OCI-LY7 (cell line): ENCODE measurements around the gene AARS2. TPM values are rescaled to one million over a fixed set of nuclear protein-coding genes. Genes with fewer than 3 reads are reported as not detected.

Source experiments
- BruUV-seq: library from RNA; stranded (reverse); fragments of 400-500 nt; replicated peaks from 2 replicates; lab custom pipeline; 2021; lab: Mats Ljungman, UMichigan
- CTCF ChIA-PET: fragments of 300-600 bp; sonication (Branson Sonifier 250); formaldehyde crosslinking; loops from one replicate; lab custom pipeline; 2022; ENCODE audit warnings: antibody characterized with exemption; ENCODE audit not compliant: unreplicated experiment; lab: Charles Lee
- POLR2A ChIA-PET: fragments of 300-600 bp; sonication (Branson Sonifier 250); formaldehyde crosslinking; loops from one replicate; lab custom pipeline; 2022; ENCODE audit warnings: antibody characterized with exemption; lab: Charles Lee
- DNase-seq: peaks from one replicate; pipeline ENCODE4 v3.0.0-alpha.2; 2015; ENCODE audit warnings: low spot score
- H2AFZ ChIP-seq: fragments of 200-600 bp; sonication (generic), shearing (Covaris generic); 2 replicates; pipeline ENCODE4 v1.6.1; 2014; ENCODE audit warnings: mild to moderate bottlenecking, antibody characterized with exemption, low read length, moderate library complexity
- H3K27ac ChIP-seq: fragments of 200-600 bp; sonication (generic); 2 replicates; pipeline ENCODE4 v1.5.1; 2014; ENCODE audit warnings: mixed run types, low read depth, mild to moderate bottlenecking, moderate library complexity, low read length, inconsistent platforms; ENCODE audit not compliant: poor library complexity, severe bottlenecking
- H3K36me3 ChIP-seq: fragments of 200-600 bp; sonication (generic); 2 replicates; pipeline ENCODE4 v1.6.1; 2014; ENCODE audit warnings: mild to moderate bottlenecking, antibody characterized with exemption, low read length, moderate library complexity, mixed read lengths; ENCODE audit not compliant: insufficient read depth
- H3K4me1 ChIP-seq: fragments of 200-600 bp; sonication (generic); 2 replicates; pipeline ENCODE4 v1.5.1; 2014; ENCODE audit warnings: mild to moderate bottlenecking, low read length; ENCODE audit not compliant: insufficient read depth, poor library complexity, severe bottlenecking
- H3K4me2 ChIP-seq: fragments of 200-600 bp; sonication (generic); 2 replicates; pipeline ENCODE4 v1.6.1; 2014; ENCODE audit warnings: mild to moderate bottlenecking, low read length
- H3K4me3 ChIP-seq: fragments of 200-600 bp; sonication (generic); 2 replicates; pipeline ENCODE4 v1.5.1; 2014; ENCODE audit warnings: mild to moderate bottlenecking, low read depth, low read length; ENCODE audit not compliant: poor library complexity, severe bottlenecking
- H3K79me2 ChIP-seq: fragments of 200-600 bp; sonication (generic); 2 replicates; pipeline ENCODE4 v1.6.1; 2016; ENCODE audit warnings: low read depth, mild to moderate bottlenecking, low read length, moderate library complexity, mixed read lengths; ENCODE audit not compliant: insufficient read depth
- H3K9me2 ChIP-seq: fragments of 200-600 bp; sonication (generic); 2 replicates; pipeline ENCODE4 v1.6.1; 2016; ENCODE audit warnings: mild to moderate bottlenecking, low read length, mixed read lengths; ENCODE audit not compliant: insufficient read depth
- H3K9me3 ChIP-seq: fragments of 200-600 bp; sonication (generic); 2 replicates; pipeline ENCODE4 v1.6.1; 2014; ENCODE audit warnings: mild to moderate bottlenecking, mixed run types, low read length, mixed read lengths
- H4K20me1 ChIP-seq: fragments of 200-600 bp; sonication (generic); 2 replicates; pipeline ENCODE4 v1.6.1; 2014; ENCODE audit warnings: mild to moderate bottlenecking, antibody characterized with exemption, low read length, moderate library complexity, mixed read lengths; ENCODE audit not compliant: insufficient read depth
- EZH2phosphoT487 ChIP-seq: fragments of 200-600 bp; sonication (generic); IDR thresholded peaks from 2 replicates; pipeline ENCODE4 v1.6.1; 2018; ENCODE audit warnings: low read depth, borderline replicate concordance, mild to moderate bottlenecking, mixed run types, antibody characterized with exemption, low read length, moderate library complexity, mixed read lengths
- intact Hi-C: fragments of 100-400 bp; cut with micrococcal nuclease; formaldehyde crosslinking; loops from one replicate; pipeline ENCODE4 v1.10.0; 2022; ENCODE audit not compliant: unreplicated experiment
- total RNA-seq, 2 experiments: library from RNA; depleted of rRNA in 1 of 2; stranded (reverse); fragments of >200 nt in 1 of 2; shearing (Covaris generic) in 1 of 2; gene quantifications; 2 replicates each; pipeline ENCODE4 v1.2.3, GENCODE V29; 2014 to 2022
- TF ChIP-seq, protein P1 (sequence below): fragments of 200-600 bp; sonication (generic); conservative IDR thresholded peaks from 2 replicates; pipeline ENCODE4 v1.5.1; 2014; ENCODE audit warnings: mild to moderate bottlenecking, antibody characterized with exemption, low read length, moderate library complexity, mixed read lengths

AARS2 gene
- total RNA-seq, 2 experiments from 2014 or later: 20.7 to 22.0 TPM

- Histone ChIP-seq H3K4me2 (no peak overlapping the region), H4K20me1 (no peaks in the 10 kb centered on the region; the same call in 1 of the 2 replicates), H3K9me3 (no peaks in the 10 kb centered on the region), H3K27ac (no peak overlapping the region), H3K36me3 (no peaks in the 10 kb centered on the region), H2AFZ (no peak overlapping the region), H3K79me2 (no peaks in the 10 kb centered on the region), H3K9me2 (no peaks in the 10 kb centered on the region), H3K4me1 (no peaks in the 10 kb centered on the region), H3K4me3 (no peak overlapping the region)
- no TSS peak for BruUV-seq
- DNase-seq: no peak
- CTCF ChIA-PET: no interaction called here
- POLR2A ChIA-PET: no interaction called here
- intact Hi-C loops: no loop called here
- TF ChIP-seq EZH2phosphoT487: no peak
- TF ChIP-seq, protein P1, sequence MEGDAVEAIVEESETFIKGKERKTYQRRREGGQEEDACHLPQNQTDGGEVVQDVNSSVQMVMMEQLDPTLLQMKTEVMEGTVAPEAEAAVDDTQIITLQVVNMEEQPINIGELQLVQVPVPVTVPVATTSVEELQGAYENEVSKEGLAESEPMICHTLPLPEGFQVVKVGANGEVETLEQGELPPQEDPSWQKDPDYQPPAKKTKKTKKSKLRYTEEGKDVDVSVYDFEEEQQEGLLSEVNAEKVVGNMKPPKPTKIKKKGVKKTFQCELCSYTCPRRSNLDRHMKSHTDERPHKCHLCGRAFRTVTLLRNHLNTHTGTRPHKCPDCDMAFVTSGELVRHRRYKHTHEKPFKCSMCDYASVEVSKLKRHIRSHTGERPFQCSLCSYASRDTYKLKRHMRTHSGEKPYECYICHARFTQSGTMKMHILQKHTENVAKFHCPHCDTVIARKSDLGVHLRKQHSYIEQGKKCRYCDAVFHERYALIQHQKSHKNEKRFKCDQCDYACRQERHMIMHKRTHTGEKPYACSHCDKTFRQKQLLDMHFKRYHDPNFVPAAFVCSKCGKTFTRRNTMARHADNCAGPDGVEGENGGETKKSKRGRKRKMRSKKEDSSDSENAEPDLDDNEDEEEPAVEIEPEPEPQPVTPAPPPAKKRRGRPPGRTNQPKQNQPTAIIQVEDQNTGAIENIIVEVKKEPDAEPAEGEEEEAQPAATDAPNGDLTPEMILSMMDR: no peak
Measured at GRCh38 chr6:44286747-44287146, 26.4 kb downstream of the AARS2 start.

DNA sequence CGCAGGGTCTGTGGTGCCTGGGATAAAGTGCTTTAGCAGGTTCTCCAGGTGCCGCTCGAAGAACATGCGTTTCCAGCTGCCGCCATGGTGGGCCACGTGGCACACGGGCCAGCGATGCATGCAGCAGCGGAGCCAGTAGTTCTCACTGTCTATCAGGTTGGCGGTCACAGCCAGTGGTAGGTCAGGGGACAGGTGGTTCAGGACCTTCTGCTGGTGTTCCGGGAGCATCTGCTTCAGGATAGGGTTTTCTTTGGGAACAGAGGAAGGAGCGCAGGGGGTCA is 26.9 kb downstream of the AARS2 start:
- H3K27ac ChIP-seq: no peak overlapping the region
- no peaks in the 10 kb centered on the region; the same call in 1 of the 2 replicates for H4K20me1 ChIP-seq
- no peak overlapping the region for H3K4me2 ChIP-seq
- no peak for TF ChIP-seq EZH2phosphoT487
- TF ChIP-seq, protein P1: no peak
- H3K79me2 ChIP-seq: no peaks in the 10 kb centered on the region
- no peaks in the 10 kb centered on the region for H3K4me1 ChIP-seq
- H3K4me3 ChIP-seq: no peak overlapping the region
- intact Hi-C loops: no loop called here
- no peaks in the 10 kb centered on the region for H3K36me3 ChIP-seq
- no peaks in the 10 kb centered on the region for H3K9me3 ChIP-seq
- ChIA-PET POLR2A (no interaction called here), CTCF (no interaction called here)
- no peaks in the 10 kb centered on the region for H3K9me2 ChIP-seq
- no peak overlapping the region for H2AFZ ChIP-seq
- BruUV-seq: no TSS peak
- DNase-seq: no peak

- no TSS peak for BruUV-seq
- Histone ChIP-seq H3K9me3 (no peaks in the 10 kb centered on the region), H4K20me1 (no peaks in the 10 kb centered on the region), H3K79me2 (no peaks in the 10 kb centered on the region), H3K4me2 (no peak overlapping the region), H2AFZ (no peak overlapping the region), H3K4me1 (no peaks in the 10 kb centered on the region), H3K36me3 (no peaks in the 10 kb centered on the region), H3K9me2 (no peaks in the 10 kb centered on the region), H3K27ac (no peak overlapping the region), H3K4me3 (no peak overlapping the region)
- ChIA-PET CTCF (interaction anchor here (0.7 kb wide), 1 partner anchor 20 kb away, joined by 4 read pairs; no protein-coding TSS in a partner anchor), POLR2A (no interaction called here)
- intact Hi-C loops: no loop called here
- no peak for TF ChIP-seq EZH2phosphoT487
- TF ChIP-seq, protein P1: no peak
- DNase-seq: no peak
Measured at GRCh38 chr6:44285552-44286284, 27.4 kb downstream of the AARS2 start.
